Measurements from ENCODE around the gene TNS3. TPM values are rescaled to one million over a fixed set of nuclear protein-coding genes. Genes with fewer than 3 reads are reported as not detected.
A peak's percentile ranks its signal among the peaks of the same experiment; 100 is the strongest.
"Not testable (repeated sequence)": the region's sequence is repeated elsewhere in the genome, so short reads cannot be mapped to it uniquely, and the experiment has no call there.

The TNS3 gene
- total RNA-seq, 1 donor from 2014 or later, result 168 TPM

DNA sequence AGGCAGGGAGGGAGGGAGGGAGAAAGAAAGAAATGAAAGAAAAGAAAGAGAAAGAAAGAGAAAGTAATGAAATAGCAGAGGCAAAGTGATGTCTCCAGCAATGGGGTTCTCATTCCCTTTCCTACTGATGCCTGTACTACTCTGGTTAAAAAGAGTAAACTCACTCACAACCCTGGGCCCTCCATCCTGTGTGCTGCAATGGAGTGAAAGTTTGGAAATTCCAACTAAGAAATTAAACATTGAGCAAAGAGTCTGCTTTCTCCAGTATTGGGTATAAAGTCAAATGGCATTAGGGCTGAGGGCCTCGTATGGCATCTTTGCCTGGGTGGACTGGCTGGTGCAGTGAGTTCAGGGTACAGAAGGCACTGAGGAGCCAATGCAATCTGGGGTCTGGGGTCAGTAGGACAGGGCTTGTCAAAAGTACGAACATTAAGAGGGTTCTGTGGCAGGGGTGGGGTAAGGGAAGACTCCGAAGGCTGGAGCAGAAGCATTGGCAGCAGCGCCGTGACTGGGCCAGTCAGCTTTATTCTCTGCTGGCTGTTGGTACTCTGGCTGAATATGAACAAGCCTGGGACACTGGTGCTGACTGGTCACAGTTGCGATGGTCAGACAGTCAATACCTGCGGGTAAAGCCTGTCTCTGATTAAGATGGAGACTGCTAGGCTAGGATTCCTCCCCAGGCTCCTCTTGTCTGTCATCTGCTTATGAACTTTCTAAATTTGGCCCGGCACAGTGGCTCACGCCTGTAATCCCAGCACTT is 24.1 kb upstream of the TNS3 start:
- Histone ChIP-seq H3K9me3 (no peaks in the 10 kb centered on the region), H3K4me3 (no peak overlapping the region), H3K4me1 (peaks cover 35% of the 10 kb centered on the region), H3K27me3 (no peaks in the 10 kb centered on the region), H3K36me3 (no peaks in the 10 kb centered on the region), H3K27ac (no peak overlapping the region)
- TF ChIP-seq CTCF (IDR thresholded peaks at IDR 0.05), result no peak
- DNase-seq, result no peak
- no peak for ATAC-seq
- intact Hi-C loops (cut with DNase I), result no loop called here

DNA sequence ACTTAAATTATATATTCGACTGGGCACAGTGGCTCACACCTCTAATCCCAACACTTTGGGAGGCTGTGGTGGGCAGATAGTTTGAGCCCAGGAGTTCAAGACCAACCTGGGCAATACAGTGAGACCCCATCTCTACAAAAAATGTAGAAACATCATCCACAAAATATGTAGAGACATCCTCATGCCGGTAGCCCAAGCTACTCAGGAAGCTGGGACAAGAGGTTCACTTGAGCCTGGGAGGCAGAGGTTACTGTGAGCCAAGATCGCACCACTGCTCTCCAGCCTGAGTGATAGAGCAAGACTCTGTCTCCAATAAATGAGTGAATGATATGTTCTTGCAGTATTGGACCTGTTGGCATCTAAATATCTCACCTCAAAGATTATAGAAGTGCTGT is 22.6 kb upstream of the TNS3 start:
- no peaks in the 10 kb centered on the region for H3K9me3 ChIP-seq
- H3K27me3 ChIP-seq, result no peaks in the 10 kb centered on the region
- DNase-seq, result no peak
- peak overlapping the region; percentile 69 for H3K27ac ChIP-seq
- H3K36me3 ChIP-seq, result no peaks in the 10 kb centered on the region
- TF ChIP-seq CTCF (IDR thresholded peaks at IDR 0.05), result no peak
- no peak overlapping the region for H3K4me3 ChIP-seq
- intact Hi-C loops (cut with DNase I), result no loop called here
- ATAC-seq, result peak; percentile 61
- H3K4me1 ChIP-seq, result peaks cover 42% of the 10 kb centered on the region

- peaks cover 42% of the 10 kb centered on the region for H3K4me1 ChIP-seq
- intact Hi-C loops (cut with DNase I); DNase-seq; H3K9me3 ChIP-seq; ATAC-seq; H3K4me3 ChIP-seq; H3K36me3 ChIP-seq; H3K27me3 ChIP-seq: not testable (repeated sequence)
- H3K27ac ChIP-seq, result peak overlapping the region; percentile 69
Observed at GRCh38 chr7:47603514-47604255, 21.8 kb upstream of the TNS3 start.

- TF ChIP-seq CTCF (IDR thresholded peaks at IDR 0.05), result no peak
- Histone ChIP-seq H3K4me3 (no peak overlapping the region), H3K9me3 (peaks cover 2% of the 10 kb centered on the region), H3K27me3 (no peaks in the 10 kb centered on the region), H3K4me1 (peaks cover 42% of the 10 kb centered on the region), H3K27ac (no peak overlapping the region), H3K36me3 (no peaks in the 10 kb centered on the region)
- DNase-seq (no peak), ATAC-seq (no peak)
- intact Hi-C loops (cut with DNase I), result no loop called here
Observed at GRCh38 chr7:47602272-47603004, 20.5 kb upstream of the TNS3 start.

DNA sequence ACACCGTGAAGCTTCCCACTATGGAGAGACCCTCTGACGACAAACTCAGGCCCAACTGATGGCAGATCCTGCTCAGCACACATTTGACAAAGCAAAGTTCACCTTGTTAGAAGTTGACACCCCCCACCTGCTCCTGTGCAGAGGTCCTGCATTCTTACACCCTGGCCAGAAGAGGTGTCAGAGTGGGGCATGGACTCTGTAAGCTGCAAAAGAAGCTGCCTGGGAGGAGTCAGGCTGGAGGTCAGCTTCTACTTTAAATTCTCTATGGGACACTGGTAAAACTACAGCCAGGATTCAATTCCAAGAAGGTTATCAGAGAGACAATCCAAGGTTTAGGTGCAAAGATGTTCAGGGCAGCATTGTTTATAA is 20.0 kb upstream of the TNS3 start:
- DNase-seq (no peak), ATAC-seq (no peak)
- peaks cover 42% of the 10 kb centered on the region for H3K4me1 ChIP-seq
- H3K9me3 ChIP-seq, result peaks cover 7% of the 10 kb centered on the region
- TF ChIP-seq CTCF (IDR thresholded peaks at IDR 0.05), result no peak
- H3K27me3 ChIP-seq, result no peaks in the 10 kb centered on the region
- intact Hi-C loops (cut with DNase I), result no loop called here
- H3K4me3 ChIP-seq, result no peak overlapping the region
- H3K27ac ChIP-seq, result no peak overlapping the region
- no peaks in the 10 kb centered on the region for H3K36me3 ChIP-seq
